Choroid plexus epithelial cell (primary cell): ENCODE measurements around the gene SEMA4C.

Experiments used
- DNase-seq: peaks from one replicate; pipeline ENCODE4 v3.0.0-alpha.2; 2010; ENCODE audit warnings: low read depth
- H3K4me3 ChIP-seq: 2 replicates; pipeline ENCODE4 v1.5.1; 2011; ENCODE audit warnings: low read depth, mild to moderate bottlenecking, control low read depth, low read length, moderate library complexity
- TF ChIP-seq, protein P1 (sequence below): conservative IDR thresholded peaks from 2 replicates; pipeline ENCODE4 v1.5.1; 2011; ENCODE audit warnings: low read depth, mild to moderate bottlenecking, control low read depth, inconsistent platforms, low read length, moderate library complexity

SEMA4C gene

DNA sequence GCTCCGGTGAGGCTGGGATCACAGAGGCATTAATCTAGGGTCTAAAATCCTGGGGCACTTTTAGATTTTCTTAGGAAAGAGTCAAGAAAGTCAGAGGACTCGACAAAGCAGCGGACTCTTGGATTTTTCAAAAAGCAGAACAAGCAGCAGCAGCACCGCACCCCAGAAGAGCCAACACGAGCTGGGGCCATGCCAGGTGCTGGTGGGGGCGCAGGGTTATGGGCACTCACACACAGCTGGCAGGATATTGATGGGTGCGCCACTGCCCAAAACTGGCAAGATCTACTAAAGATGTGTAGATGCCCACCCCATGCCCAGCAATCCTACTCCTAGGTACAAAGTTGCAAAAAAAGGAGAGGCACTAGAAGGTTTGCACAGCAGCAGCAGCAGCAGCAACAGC, 33.9 kb upstream of the SEMA4C start:
- TF ChIP-seq, protein P1, sequence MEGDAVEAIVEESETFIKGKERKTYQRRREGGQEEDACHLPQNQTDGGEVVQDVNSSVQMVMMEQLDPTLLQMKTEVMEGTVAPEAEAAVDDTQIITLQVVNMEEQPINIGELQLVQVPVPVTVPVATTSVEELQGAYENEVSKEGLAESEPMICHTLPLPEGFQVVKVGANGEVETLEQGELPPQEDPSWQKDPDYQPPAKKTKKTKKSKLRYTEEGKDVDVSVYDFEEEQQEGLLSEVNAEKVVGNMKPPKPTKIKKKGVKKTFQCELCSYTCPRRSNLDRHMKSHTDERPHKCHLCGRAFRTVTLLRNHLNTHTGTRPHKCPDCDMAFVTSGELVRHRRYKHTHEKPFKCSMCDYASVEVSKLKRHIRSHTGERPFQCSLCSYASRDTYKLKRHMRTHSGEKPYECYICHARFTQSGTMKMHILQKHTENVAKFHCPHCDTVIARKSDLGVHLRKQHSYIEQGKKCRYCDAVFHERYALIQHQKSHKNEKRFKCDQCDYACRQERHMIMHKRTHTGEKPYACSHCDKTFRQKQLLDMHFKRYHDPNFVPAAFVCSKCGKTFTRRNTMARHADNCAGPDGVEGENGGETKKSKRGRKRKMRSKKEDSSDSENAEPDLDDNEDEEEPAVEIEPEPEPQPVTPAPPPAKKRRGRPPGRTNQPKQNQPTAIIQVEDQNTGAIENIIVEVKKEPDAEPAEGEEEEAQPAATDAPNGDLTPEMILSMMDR = no peak
- no peak for DNase-seq
- H3K4me3 ChIP-seq = no peak overlapping the region

DNA sequence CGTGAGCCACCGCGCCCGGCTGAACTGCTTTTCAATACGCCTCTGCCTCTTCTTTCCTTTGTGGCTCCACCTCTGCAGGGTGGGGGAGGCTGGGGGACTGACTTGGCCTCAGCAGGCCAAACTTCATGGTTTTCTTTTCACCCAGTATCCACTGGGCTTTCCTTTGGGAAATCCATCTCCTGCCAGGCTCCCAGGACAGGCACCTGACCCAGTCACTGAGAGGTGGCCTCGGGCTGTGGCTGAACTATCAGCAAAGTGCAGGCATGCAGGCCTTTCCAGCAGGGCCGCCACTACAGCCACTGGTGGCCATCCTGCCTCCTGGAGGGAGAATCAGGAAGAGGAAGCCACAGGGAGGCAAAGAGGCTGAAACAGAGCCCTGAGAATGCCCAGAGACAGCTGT, 33.4 kb upstream of the SEMA4C start:
- TF ChIP-seq, protein P1 = peak; percentile 23
- no peak for DNase-seq
- H3K4me3 ChIP-seq = no peak overlapping the region

DNA sequence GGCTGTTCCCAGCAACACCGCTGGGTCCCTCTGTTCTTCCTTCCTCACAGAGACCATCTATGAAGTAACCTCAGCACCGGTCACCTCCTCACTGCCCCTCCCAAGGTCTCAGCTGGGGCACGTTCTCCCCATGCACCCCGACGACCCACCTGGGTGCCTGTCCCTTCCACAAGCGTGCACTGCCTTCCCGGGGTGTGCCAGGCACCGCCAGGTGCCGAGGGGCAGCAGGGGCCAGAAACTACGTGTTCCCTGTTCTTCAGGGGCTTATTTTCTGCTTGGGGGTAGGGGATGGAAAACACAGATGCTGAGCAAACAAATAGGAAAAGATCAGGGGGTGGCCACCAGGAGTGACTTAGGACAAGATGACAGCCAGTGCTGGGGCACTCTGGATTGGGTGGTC, 30.4 kb upstream of the SEMA4C start:
- H3K4me3 ChIP-seq = no peak overlapping the region
- no peak for DNase-seq
- TF ChIP-seq, protein P1 = no peak

DNA sequence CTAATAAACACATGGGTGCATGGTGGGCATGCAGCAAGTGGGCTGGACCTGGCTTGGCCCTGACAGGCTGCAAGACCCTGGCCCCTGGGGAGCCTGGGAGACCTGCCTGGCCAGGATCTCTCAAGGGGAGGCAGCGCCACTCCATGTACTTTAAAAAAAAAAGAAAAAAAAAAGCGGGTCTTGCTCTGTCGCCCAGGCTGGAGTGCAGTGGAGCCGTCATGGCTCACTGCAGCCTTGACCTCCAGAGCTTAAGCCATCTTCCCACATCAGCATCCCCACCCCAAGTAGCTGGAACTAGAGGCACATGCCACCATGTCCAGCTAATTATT, 29.5 kb upstream of the SEMA4C start:
- TF ChIP-seq, protein P1 = no peak
- H3K4me3 ChIP-seq = no peak overlapping the region
- no peak for DNase-seq

DNA sequence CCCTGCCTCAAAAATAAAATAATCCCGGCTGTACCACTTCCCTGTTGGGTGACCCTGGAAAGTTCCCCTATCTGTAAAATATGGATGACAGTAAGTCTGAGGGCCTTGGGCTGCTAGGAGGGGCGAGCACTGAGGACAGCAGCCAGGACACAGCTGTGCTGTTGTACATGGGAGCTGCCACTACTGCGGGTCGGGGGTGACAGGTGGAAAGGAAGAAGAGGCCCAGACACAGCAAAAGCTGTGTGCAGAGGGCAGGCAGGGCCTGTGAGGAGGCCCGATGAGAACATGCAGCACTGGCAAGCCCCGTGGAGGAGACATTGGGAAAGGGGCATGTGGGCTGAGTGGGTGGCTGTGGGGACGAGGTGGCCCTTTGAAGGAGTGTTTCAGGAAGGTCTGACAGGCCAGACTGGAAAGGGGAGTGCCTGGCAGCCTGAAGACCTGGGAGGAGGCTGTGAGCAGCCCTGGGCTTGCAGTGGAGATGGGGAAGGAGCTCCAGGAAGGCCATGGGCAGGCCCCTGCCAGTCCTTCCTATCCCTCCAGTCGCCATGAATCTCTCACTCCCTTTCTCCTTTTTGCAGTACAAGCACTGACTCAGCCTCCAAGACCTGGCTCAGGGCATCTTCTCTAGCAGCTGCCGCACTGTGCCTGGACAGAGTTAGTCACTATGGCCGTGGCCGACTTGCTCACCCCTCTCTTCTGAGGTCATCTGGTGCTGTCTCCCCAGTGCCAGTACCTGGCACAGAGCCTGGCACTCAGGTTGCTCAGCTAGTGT, 28.9 kb upstream of the SEMA4C start:
- DNase-seq = no peak
- H3K4me3 ChIP-seq = no peak overlapping the region

DNA sequence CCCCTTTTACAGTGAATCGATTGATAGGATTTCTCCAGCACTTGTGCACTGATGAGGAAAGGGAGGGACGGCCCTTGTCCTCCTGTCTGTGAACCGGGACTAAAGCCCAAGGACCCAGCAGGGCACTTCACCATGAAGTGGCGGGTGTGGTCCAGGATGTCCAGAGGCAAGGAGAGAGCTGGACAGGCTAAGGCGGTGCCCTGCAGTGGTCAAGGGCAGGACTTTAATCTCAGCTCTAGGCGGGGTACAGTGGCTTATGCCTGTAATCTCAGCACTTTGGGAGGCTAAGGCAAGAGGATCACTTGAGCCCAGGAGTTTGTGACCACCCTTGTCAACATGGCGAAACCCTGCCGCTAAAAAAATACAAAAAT, 28.2 kb upstream of the SEMA4C start:
- TF ChIP-seq, protein P1 = no peak
- H3K4me3 ChIP-seq = no peak overlapping the region
- no peak for DNase-seq

More for the DNA sequence above, 28.9 kb upstream of the SEMA4C start:
- TF ChIP-seq, protein P1 = no peak

DNA sequence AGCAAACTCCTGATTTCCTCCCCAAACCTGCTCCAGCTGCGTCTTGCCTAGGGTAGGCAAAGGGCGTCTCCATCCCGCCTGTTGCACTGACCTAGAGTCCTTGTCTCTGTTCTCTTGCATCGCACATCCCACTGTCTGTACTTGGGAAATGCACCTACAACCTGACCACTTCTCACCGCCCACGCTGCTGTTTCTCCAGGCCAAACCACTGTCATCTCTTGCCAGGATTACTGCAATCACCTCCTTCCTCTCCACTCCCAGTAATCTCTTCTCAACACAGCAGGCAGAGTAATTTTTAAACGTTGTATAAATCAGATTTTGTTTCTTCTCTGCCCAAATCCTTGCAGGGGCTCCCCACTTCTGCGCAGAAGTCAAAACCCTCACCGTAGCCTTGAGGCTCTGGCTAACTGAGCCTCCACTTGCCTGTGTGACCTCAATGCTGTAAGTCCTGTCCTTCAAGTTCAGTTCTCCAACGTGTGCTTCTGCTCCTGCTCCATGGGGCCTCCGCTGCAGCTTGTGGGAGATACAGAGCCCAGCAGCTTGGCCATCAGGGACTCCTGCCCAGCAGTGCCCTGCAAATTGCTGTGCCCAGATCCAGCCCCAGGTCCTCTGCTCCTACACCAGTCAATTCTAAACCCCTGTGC, 27.7 kb upstream of the SEMA4C start:
- DNase-seq = peak; percentile 61
- TF ChIP-seq, protein P1 = no peak

More for the DNA sequence above, 27.7 kb upstream of the SEMA4C start:
- H3K4me3 ChIP-seq = no peak overlapping the region
